RPMI7951 (cell line): ENCODE results near the gene SPAAR. TPM values are rescaled to one million over a fixed set of nuclear protein-coding genes. Genes with fewer than 3 reads are reported as not detected.
A peak's percentile ranks its signal among the peaks of the same experiment; 100 is the strongest.

Source experiments
- DNase-seq: peaks from one replicate; pipeline ENCODE4 v3.0.0-alpha.2; 2012; ENCODE audit warnings: low read depth
- total RNA-seq: library from RNA; depleted of rRNA; stranded (reverse); fragments of >200 nt; shearing (Covaris generic); gene quantifications from 2 replicates; pipeline ENCODE4 v1.2.3, GENCODE V29; 2014; rRNA removed

Gene SPAAR
- total RNA-seq, 1 experiment from 2014 or later, result not detected

GRCh38 chr9:35948451-35948850, 39.2 kb downstream of the SPAAR start:
- DNase-seq, result no peak

DNA sequence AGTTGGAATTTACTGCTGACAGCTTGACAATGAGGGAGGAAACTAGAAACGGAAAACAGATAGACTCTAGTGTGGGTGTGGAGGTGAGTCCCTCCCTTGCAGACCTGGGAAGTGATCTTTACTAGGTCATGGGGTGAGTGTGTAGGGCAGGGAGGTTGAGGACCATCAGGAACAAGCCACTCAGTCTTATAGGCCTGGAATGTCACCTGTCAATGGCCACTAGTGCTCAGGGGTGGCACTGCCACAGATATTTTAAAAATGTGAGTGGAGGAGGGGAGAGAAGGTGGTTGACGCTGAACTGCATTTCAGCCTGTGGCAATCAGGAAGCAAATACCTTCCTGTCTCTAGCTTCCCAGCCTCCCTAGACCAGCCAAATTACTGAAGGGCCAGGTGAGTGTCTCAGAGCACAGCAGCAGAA, 39.6 kb downstream of the SPAAR start:
- no peak for DNase-seq

DNA sequence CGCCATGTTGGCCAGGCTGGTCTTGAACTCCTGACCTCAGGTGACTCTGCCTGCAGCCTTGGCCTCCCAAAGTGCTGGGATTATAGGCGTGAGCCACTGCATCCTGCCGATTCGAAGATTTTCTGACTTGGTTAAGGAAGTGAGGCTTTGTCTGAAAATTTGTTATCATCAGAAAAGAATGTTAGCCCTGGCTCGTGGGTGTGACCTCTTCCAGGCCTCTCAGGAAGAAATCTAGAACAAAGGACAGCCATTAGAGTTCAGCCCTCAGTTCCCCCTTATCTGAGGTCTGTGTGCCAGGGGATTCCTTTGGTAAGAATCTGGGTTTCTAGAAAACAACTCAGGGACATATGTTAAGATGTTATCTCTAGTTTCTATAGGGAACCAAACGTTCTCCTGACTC, 42.4 kb downstream of the SPAAR start:
- peak; percentile 40 for DNase-seq

GRCh38 chr9:35952526-35953191, 43.4 kb downstream of the SPAAR start:
- no peak for DNase-seq

DNA sequence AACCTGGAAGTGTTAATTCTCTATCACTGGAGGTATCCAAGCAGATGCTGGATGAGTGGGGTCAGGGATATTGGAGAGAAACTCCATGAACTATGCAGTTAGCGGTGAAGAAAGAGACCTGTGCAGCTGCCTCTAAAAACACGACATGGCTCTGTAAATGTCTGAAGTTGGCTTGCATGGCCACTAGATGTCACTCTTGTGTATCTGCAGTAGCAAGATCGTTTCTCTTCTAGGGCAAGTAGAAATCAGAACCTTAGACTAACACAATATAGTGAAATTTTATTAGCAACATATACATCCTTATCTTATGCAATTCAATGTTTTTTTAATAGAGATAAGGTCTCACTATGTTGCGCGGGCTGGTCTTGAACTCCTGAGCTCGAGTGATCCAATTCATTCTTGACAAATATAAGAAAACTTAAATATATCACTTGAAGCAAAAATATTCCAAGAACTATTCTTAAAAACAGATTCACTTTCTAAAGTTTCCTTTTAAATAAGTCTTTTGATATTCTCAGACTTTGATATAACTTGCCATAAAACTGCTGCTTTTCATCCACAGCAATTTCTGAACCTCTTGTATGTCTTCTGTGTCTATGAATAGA, 45.8 kb downstream of the SPAAR start:
- peak; percentile 70 for DNase-seq

- DNase-seq, result no peak
Measured at GRCh38 chr9:35956651-35957050, 47.4 kb downstream of the SPAAR start.

DNA sequence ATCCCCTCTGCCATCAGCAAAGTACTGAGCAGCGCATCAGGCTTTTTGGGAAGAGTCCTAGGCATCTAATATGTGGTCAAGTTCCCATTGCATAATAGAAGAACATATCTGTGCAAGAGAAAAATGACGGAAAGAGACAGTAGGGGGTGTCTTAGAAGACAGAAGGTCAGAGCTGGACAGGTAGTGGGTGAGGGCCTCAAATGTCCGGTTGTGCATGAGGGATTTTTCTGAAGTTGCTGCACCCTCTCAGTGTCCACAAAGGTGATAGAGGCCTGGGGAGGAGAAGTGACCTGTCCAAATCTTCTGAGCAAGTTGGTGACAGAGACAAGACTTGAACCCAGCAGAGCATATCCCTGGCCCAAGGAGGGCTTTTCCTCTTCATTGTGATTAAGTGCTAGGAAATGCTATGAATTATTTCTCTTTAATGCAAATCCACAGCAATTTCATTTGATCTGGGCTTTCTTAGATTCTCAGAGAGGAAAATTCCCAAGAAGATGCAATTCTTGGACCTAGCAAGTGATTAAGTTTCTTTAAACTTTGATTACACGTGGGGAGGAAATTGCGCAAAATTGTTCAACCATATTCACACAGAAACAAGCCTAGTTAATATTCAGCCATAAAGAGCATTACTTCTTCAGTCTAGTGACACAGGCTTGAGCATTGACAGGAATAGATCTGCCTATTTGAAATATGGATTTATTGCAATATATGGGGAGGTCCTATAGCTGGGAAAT, 49.0 kb downstream of the SPAAR start, which contains the start of gene OR2S2:
Gene OR2S2, minus strand, starts transcription at position 51 of the 734 bp plus-strand sequence. CDS start 56 bp downstream, outside the sequence.
- DNase-seq, result no peak

- no peak for DNase-seq
Measured at GRCh38 chr9:35960039-35960655, 50.9 kb downstream of the SPAAR start.

Other genes with a start within 250 kb of the SPAAR start
- gene ARHGEF39, start 244.3 kb upstream of the SPAAR start, total RNA-seq, result 7.6 and 14.2 TPM in 2 replicates
- 73.8 and 82.4 TPM in 2 replicates for gene CA9, start 235.6 kb upstream of the SPAAR start, total RNA-seq
- 146 and 206 TPM in 2 replicates for gene TPM2, start 219.6 kb upstream of the SPAAR start, total RNA-seq
- 117 and 137 TPM in 2 replicates for gene TLN1, start 177.3 kb upstream of the SPAAR start, total RNA-seq
- gene CREB3, start 176.8 kb upstream of the SPAAR start, total RNA-seq, result 68.4 and 83.2 TPM in 2 replicates
- 13.1 and 13.2 TPM in 2 replicates for gene GBA2, start 160.3 kb upstream of the SPAAR start, total RNA-seq
- 9.4 and 10.3 TPM in 2 replicates for gene RGP1, start 160.2 kb upstream of the SPAAR start, total RNA-seq
- gene MSMP, start 155.2 kb upstream of the SPAAR start, total RNA-seq, result not detected in 2 replicates
- gene NPR2, start 117.9 kb upstream of the SPAAR start, total RNA-seq, result 13.3 and 14.7 TPM in 2 replicates
- gene SPAG8, start 97.2 kb upstream of the SPAAR start, total RNA-seq, result 1.7 and 1.8 TPM in 2 replicates
- gene HINT2, start 94.4 kb upstream of the SPAAR start, total RNA-seq, result 57.7 and 63.2 TPM in 2 replicates
- gene FAM221B, start 80.8 kb upstream of the SPAAR start, total RNA-seq, result not detected in 2 replicates
- gene TMEM8B, start 80.3 kb upstream of the SPAAR start, total RNA-seq, result 1.4 and 1.9 TPM in 2 replicates
- not detected in 2 replicates for gene OR13J1, start 39.1 kb upstream of the SPAAR start, total RNA-seq
- gene HRCT1, start 3.3 kb upstream of the SPAAR start, total RNA-seq, result 0.20 TPM in 1 of 2 replicates, not detected in the other
- not detected in 2 replicates for gene OR2S2, start 48.7 kb downstream of the SPAAR start, total RNA-seq
- gene RECK, start 127.4 kb downstream of the SPAAR start, total RNA-seq, result 12.4 and 12.9 TPM in 2 replicates
- 7.2 and 9.3 TPM in 2 replicates for gene GLIPR2, start 227.2 kb downstream of the SPAAR start, total RNA-seq